CD8-positive, alpha-beta memory T cell (primary cell): ENCODE data around the gene NCS1. TPM values are rescaled to one million over a fixed set of nuclear protein-coding genes. Genes with fewer than 3 reads are reported as not detected.

Source experiments
- CTCF ChIA-PET: fragments of 350-600 bp; sonication (Branson Sonifier 250); formaldehyde crosslinking; loops from one replicate; lab custom pipeline; 2021; ENCODE audit warnings: antibody characterized with exemption; lab: Charles Lee
- POLR2A ChIA-PET: fragments of 350-600 bp; sonication (Branson Sonifier 250); formaldehyde crosslinking; loops from one replicate; lab custom pipeline; 2021; ENCODE audit warnings: antibody characterized with exemption; lab: Charles Lee
- DNase-seq, 5 donors: peaks; one replicate each; pipeline versions ENCODE4 v3.0.0 to v3.0.0-alpha.2; 2020 to 2022; ENCODE audit warnings: mixed read lengths in 1 of 5
- H3K27ac ChIP-seq: one replicate; pipeline ENCODE4 v1.7.0; 2013; ENCODE audit warnings: low read depth, mild to moderate bottlenecking, low read length, moderate library complexity
- H3K27me3 ChIP-seq: 2 replicates; pipeline ENCODE4 v1.7.0; 2013; ENCODE audit warnings: low read length, mild to moderate bottlenecking; ENCODE audit not compliant: insufficient read depth, poor library complexity, severe bottlenecking
- H3K36me3 ChIP-seq: 2 replicates; pipeline ENCODE4 v1.7.0; 2013; ENCODE audit warnings: mild to moderate bottlenecking, low read length, moderate library complexity; ENCODE audit not compliant: insufficient read depth
- H3K4me1 ChIP-seq: 2 replicates; pipeline ENCODE4 v1.7.0; 2013; ENCODE audit warnings: mild to moderate bottlenecking, low read length, moderate library complexity; ENCODE audit not compliant: insufficient read depth
- H3K4me3 ChIP-seq: 2 replicates; pipeline ENCODE4 v1.7.0; 2013; ENCODE audit warnings: mild to moderate bottlenecking, low read length
- H3K9me3 ChIP-seq: 2 replicates; pipeline ENCODE4 v1.7.0; 2013; ENCODE audit warnings: mild to moderate bottlenecking, low read length
- H3K27ac Mint-ChIP-seq, 8 donors: one replicate each; pipeline ENCODE4 v1.8.0; 2020 to 2021; ENCODE audit warnings: mixed read lengths in 8 of 8, mild to moderate bottlenecking in 6 of 8, inconsistent platforms in 3 of 8, moderate library complexity in 3 of 8
- H3K27me3 Mint-ChIP-seq, 2 donors: one replicate each; pipeline ENCODE4 v1.8.0; 2020 to 2021; ENCODE audit warnings: mixed read lengths in 2 of 2, mild to moderate bottlenecking in 1 of 2, moderate library complexity in 1 of 2
- H3K36me3 Mint-ChIP-seq, 3 donors: one replicate each; pipeline ENCODE4 v1.8.0; 2020 to 2021; ENCODE audit warnings: mixed read lengths in 3 of 3, inconsistent platforms in 1 of 3, mild to moderate bottlenecking in 1 of 3
- H3K4me1 Mint-ChIP-seq, 3 donors: one replicate each; pipeline ENCODE4 v1.8.0; 2020 to 2021; ENCODE audit warnings: mixed read lengths in 3 of 3, inconsistent platforms in 1 of 3, mild to moderate bottlenecking in 1 of 3
- H3K4me3 Mint-ChIP-seq, 7 donors: one replicate each; pipeline ENCODE4 v1.8.0; 2020 to 2021; ENCODE audit warnings: mixed read lengths in 7 of 7, mild to moderate bottlenecking in 6 of 7, moderate library complexity in 4 of 7, inconsistent platforms in 2 of 7
- H3K9me3 Mint-ChIP-seq, 5 donors: one replicate each; pipeline ENCODE4 v1.8.0; 2020 to 2022; ENCODE audit warnings: mixed read lengths in 5 of 5, mild to moderate bottlenecking in 3 of 5, moderate library complexity in 2 of 5, inconsistent platforms in 1 of 5
- polyA plus RNA-seq: library from polyadenylated mRNA; unstranded; fragments of 300-500 nt; fragmentation: Illumina TruSeq; gene quantifications from one replicate; pipeline ENCODE4 v1.2.3, GENCODE V29; 2021
- total RNA-seq, 2 experiments: library from RNA; stranded (reverse); gene quantifications; one replicate each; pipeline ENCODE4 v1.2.3, GENCODE V29; 2021

NCS1 gene
- total and polyA plus RNA-seq, 3 experiments from 2014 or later: 0.54 to 24.3 (median 23.6) TPM

DNA sequence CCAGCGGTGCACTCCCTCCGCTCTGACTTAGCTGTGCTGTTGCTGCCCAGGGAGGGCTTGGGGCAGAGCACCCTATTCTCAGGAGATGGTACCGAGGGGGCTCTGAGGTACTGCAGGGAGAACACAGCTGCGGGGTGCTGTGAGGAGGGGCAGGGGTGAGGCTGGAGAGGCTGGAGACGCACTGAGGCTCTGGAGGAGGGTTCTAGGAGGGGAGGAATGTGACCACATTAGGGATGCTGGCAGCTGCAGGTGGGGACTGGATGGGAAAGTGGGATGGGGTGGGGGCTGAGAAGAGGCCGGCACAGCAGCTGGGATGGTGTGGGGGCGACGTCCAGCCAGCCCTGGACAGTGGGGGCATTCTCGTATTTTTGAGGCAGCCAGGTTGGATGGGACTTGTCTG, 20.9 kb downstream of the NCS1 start:
- Histone ChIP-seq H3K27ac (no peak overlapping the region), H3K4me3 (no peak overlapping the region), H3K36me3 (no peaks in the 10 kb centered on the region), H3K4me1 (no peaks in the 10 kb centered on the region), H3K27me3 (no peaks in the 10 kb centered on the region), H3K9me3 (no peaks in the 10 kb centered on the region)
- Mint-ChIP-seq H3K27me3 (peaks cover 0 to 6% of the 10 kb centered on the region in 2 donors), H3K27ac (peak overlapping the region in 1 of 8 donors; percentile 61), H3K9me3 (no peaks in the 10 kb centered on the region), H3K36me3 (no peaks in the 10 kb centered on the region), H3K4me3 (no peak overlapping the region), H3K4me1 (peaks cover 0 to 1% (median 0%) of the 10 kb centered on the region in 3 donors)
- ChIA-PET POLR2A (no interaction called here), CTCF (no interaction called here)
- no peak for DNase-seq

DNA sequence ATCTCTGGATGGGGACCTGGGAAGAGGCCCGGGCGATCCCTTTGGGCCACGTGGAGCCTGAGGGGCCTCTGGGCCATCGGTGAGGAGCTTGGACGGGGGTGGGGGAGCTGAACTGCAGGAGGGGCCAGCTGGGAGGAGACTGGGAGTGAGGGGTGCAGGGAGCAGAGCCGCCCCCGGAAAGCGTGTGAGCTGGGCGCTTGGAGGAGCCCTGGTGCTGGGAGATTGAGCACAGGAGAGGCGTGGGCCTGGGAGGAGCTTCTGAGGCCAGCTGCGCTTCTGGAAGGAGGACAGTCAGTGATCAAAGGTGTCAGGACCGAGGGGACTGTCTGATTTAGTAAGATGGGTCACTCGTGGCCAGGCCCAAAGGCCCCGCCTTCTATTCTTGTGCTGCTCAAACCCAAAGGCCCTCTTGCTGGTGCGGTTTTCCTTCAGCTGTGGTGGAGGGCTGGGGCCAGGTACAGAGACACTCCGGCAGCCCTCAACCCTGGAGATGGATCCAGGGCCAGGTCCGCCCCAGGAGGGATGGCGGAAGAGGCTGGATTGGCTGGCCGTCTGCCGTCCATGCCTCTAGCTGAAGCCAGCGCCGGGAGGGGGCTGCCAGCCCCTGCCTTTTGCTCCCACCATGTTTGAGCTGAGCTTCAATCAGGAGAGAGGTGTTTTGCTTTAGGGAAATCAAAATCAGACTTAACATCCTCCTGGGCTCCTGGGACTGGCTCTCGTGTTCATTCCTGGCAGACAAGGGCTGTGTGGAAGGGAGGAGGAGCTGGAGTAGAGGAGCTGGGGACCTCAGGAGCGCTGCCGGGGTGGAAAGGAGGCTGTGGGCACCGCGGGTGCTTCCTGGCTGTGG, 21.6 kb downstream of the NCS1 start:
- no peak overlapping the region for H3K27ac ChIP-seq
- Mint-ChIP-seq H3K4me3 (no peak overlapping the region), H3K9me3 (no peaks in the 10 kb centered on the region), H3K4me1 (peaks cover 0 to 1% (median 0%) of the 10 kb centered on the region in 3 donors), H3K27me3 (peaks cover 0 to 6% of the 10 kb centered on the region in 2 donors), H3K36me3 (no peaks in the 10 kb centered on the region), H3K27ac (peak overlapping the region in 1 of 8 donors; percentile 61)
- POLR2A ChIA-PET: no interaction called here
- no peaks in the 10 kb centered on the region for H3K9me3 ChIP-seq
- CTCF ChIA-PET: no interaction called here
- no peak for DNase-seq
- no peaks in the 10 kb centered on the region for H3K4me1 ChIP-seq
- no peaks in the 10 kb centered on the region for H3K27me3 ChIP-seq
- H3K4me3 ChIP-seq: no peak overlapping the region
- H3K36me3 ChIP-seq: no peaks in the 10 kb centered on the region

DNA sequence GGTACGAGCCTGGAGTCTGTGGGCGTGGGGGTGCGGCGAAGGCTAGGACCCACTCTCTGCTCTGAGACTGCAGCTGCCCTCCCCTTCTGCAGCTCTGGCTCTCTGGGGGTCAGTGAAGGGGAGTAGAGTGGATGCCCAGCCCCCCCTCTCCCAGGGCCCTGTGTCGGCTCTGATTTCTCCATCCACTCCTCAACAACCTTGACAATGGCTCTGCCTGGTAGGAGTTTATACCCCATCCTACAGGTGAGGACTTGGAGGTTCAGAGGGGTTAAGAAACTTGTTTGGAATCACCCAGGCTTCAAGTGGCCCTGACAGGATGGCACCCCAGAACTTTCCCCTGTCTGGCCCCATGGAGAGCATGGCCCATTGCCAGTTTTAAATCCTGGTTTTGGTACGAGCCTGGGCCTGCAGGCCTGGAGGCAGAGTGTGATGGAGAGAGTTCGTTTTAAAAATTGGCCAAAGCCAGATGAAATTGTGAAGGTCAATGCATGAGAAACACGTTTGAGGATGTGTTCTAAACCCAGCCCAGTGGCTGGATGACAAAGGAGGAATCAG, 22.3 kb downstream of the NCS1 start:
- Histone ChIP-seq H3K4me3 (no peak overlapping the region), H3K9me3 (no peaks in the 10 kb centered on the region), H3K27me3 (no peaks in the 10 kb centered on the region), H3K27ac (no peak overlapping the region), H3K36me3 (no peaks in the 10 kb centered on the region), H3K4me1 (no peaks in the 10 kb centered on the region)
- Mint-ChIP-seq H3K4me3 (no peak overlapping the region), H3K27ac (no peak overlapping the region), H3K9me3 (no peaks in the 10 kb centered on the region), H3K27me3 (peaks cover 1 to 6% of the 10 kb centered on the region in 2 donors), H3K36me3 (no peaks in the 10 kb centered on the region), H3K4me1 (peaks cover 0 to 1% (median 0%) of the 10 kb centered on the region in 3 donors)
- ChIA-PET CTCF (no interaction called here), POLR2A (no interaction called here)
- no peak for DNase-seq

DNA sequence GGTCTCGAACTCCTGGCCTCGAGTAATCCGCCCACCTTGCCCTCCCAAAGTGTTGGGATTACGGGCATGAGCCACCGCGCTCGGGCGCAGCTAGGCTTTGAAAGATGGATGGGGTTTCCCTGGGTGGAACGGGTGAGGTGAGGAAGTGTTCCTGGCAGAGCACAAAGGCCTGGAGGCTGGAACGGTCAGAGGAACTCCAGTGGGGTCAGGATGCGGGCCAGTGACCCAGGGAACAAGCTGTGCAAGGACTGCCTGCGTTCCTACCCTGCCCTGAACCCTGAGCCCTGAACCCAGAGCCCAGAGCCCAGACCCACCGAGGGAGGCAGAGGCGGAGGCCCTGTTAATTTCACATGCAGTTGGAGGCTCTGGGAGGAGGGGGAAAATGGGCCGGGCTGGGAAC, 23.4 kb downstream of the NCS1 start:
- H3K36me3 Mint-ChIP-seq: no peaks in the 10 kb centered on the region
- CTCF ChIA-PET: no interaction called here
- no peaks in the 10 kb centered on the region for H3K9me3 Mint-ChIP-seq
- Histone ChIP-seq H3K9me3 (no peaks in the 10 kb centered on the region), H3K36me3 (no peaks in the 10 kb centered on the region), H3K27ac (no peak overlapping the region), H3K27me3 (no peaks in the 10 kb centered on the region), H3K4me3 (no peak overlapping the region), H3K4me1 (no peaks in the 10 kb centered on the region)
- H3K27me3 Mint-ChIP-seq: peaks cover 1 to 6% of the 10 kb centered on the region in 2 donors
- peak overlapping the region in 1 of 8 donors; percentile 16 for H3K27ac Mint-ChIP-seq
- DNase-seq: no peak
- H3K4me3 Mint-ChIP-seq: no peak overlapping the region
- POLR2A ChIA-PET: no interaction called here
- peaks cover 0 to 1% (median 0%) of the 10 kb centered on the region in 3 donors for H3K4me1 Mint-ChIP-seq

GRCh38 chr9:130196643-130197042, 24.4 kb downstream of the NCS1 start:
- CTCF ChIA-PET: interaction anchor here (0.9 kb wide), 1 partner anchor 9 kb away, joined by 3 read pairs; no protein-coding TSS in a partner anchor
- H3K4me1 ChIP-seq: no peaks in the 10 kb centered on the region
- H3K4me3 Mint-ChIP-seq: no peak overlapping the region
- POLR2A ChIA-PET: no interaction called here
- H3K36me3 Mint-ChIP-seq: no peaks in the 10 kb centered on the region
- no peaks in the 10 kb centered on the region for H3K9me3 Mint-ChIP-seq
- no peak overlapping the region for H3K27ac ChIP-seq
- H3K9me3 ChIP-seq: no peaks in the 10 kb centered on the region
- no peak for DNase-seq
- no peaks in the 10 kb centered on the region for H3K27me3 ChIP-seq
- H3K27ac Mint-ChIP-seq: no peak overlapping the region
- H3K4me1 Mint-ChIP-seq: peaks cover 0 to 1% (median 0%) of the 10 kb centered on the region in 3 donors
- H3K27me3 Mint-ChIP-seq: peaks cover 1 to 6% of the 10 kb centered on the region in 2 donors
- no peak overlapping the region for H3K4me3 ChIP-seq
- H3K36me3 ChIP-seq: no peaks in the 10 kb centered on the region

- no peak for DNase-seq
- Mint-ChIP-seq H3K4me3 (no peak overlapping the region), H3K4me1 (peaks cover 0 to 1% (median 0%) of the 10 kb centered on the region in 3 donors), H3K9me3 (no peaks in the 10 kb centered on the region), H3K36me3 (no peaks in the 10 kb centered on the region), H3K27ac (no peak overlapping the region), H3K27me3 (peaks cover 1 to 3% of the 10 kb centered on the region in 2 donors)
- Histone ChIP-seq H3K36me3 (no peaks in the 10 kb centered on the region), H3K27ac (no peak overlapping the region), H3K4me3 (no peak overlapping the region), H3K4me1 (no peaks in the 10 kb centered on the region), H3K9me3 (no peaks in the 10 kb centered on the region), H3K27me3 (no peaks in the 10 kb centered on the region)
- ChIA-PET CTCF (interaction anchor here (0.9 kb wide), 1 partner anchor 8 kb away, joined by 3 read pairs; no protein-coding TSS in a partner anchor), POLR2A (interaction anchor here (0.5 kb wide), 1 partner anchor 23 kb away, joined by 3 read pairs; no protein-coding TSS in a partner anchor)
These were observed 25.2 kb downstream of the NCS1 start for GRCh38 chr9:130197386-130197785.

- peaks cover 1 to 3% of the 10 kb centered on the region in 2 donors for H3K27me3 Mint-ChIP-seq
- ChIA-PET POLR2A (interaction anchor here (0.5 kb wide), 1 partner anchor 23 kb away, joined by 3 read pairs; no protein-coding TSS in a partner anchor), CTCF (no interaction called here)
- Histone ChIP-seq H3K4me1 (no peaks in the 10 kb centered on the region), H3K27me3 (no peaks in the 10 kb centered on the region), H3K36me3 (no peaks in the 10 kb centered on the region), H3K4me3 (no peak overlapping the region), H3K9me3 (no peaks in the 10 kb centered on the region), H3K27ac (no peak overlapping the region)
- H3K36me3 Mint-ChIP-seq: no peaks in the 10 kb centered on the region
- DNase-seq: no peak
- peaks cover 0 to 1% (median 0%) of the 10 kb centered on the region in 3 donors for H3K4me1 Mint-ChIP-seq
- H3K27ac Mint-ChIP-seq: no peak overlapping the region
- H3K4me3 Mint-ChIP-seq: no peak overlapping the region
- H3K9me3 Mint-ChIP-seq: no peaks in the 10 kb centered on the region
These were observed 25.7 kb downstream of the NCS1 start for GRCh38 chr9:130197888-130198287.
